Measurements from ENCODE around the gene KNSTRN.

DNA sequence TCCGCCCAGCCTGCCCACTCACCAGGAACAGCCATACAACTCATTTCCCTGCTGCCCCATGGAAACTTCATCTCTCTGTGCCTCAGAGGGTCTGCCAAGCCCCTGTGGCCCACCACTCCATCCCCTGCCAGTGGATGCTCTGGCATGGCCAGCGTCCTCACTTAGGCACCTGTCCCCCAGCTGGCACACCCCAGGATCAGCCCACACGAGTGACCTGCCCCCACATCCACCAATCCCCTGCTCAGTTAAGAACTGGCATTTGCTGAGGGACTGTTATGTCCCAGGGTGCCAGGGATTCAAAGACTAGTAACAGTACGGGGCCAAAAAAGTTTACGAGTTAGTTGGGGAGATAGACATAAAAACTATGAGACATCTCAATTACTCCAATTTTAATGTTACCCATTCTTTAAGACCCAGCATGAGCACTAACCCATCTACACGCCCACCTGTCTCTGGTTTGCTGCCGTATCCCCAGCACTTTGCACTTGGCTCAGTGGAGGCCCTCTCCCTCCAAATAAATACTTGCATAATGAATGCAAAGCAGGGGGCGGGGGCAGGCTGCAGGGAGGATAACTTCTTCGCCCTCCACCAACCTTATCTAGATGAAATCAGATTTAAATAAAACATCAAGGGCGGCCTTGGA, 46.7 kb downstream of the KNSTRN start:
- TF ChIP-seq CTCF (IDR thresholded peaks at IDR 0.05) (no peak), POLR2A (IDR thresholded peaks at IDR 0.05) (no peak), EP300 (IDR thresholded peaks at IDR 0.05) (no peak), POLR2AphosphoS5 (IDR thresholded peaks at IDR 0.05) (no peak)

Measured in suprapubic skin (tissue), 4 donors.